CD4-positive, alpha-beta T cell treated with Interferon gamma for 1 hour (primary cell): Measurements from ENCODE around the gene PRODH.
"Not testable (repeated sequence)": the region's sequence is repeated elsewhere in the genome, so short reads cannot be mapped to it uniquely, and the experiment has no call there.

Experiments
- DNase-seq: peaks from one replicate; pipeline ENCODE4 v3.0.0-alpha.2; 2020

PRODH gene

GRCh38 chr22:18896037-18896657 is 39.9 kb downstream of the PRODH start:
- DNase-seq, result not testable (repeated sequence)

DNA sequence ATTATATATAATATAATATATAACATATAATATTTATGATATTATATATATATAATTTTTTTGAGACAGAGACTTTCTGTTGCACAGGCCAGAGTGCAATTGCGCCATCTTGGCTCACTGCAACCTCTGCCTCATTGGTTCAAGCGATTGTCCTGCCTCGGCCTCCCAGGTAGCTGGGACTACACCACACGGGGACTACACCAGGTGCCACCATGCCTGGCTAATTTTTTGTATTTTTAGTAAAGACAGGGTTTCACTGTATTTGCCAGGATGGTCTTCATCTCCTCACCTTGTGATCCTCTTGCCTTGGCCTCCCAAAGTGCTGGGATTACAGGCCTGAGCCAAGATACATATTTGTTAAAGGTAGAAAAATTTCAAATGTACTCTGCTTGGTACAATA is 42.3 kb downstream of the PRODH start:
- not testable (repeated sequence) for DNase-seq

GRCh38 chr22:18890510-18891192 is 45.4 kb downstream of the PRODH start:
- DNase-seq, result not testable (repeated sequence)

DNA sequence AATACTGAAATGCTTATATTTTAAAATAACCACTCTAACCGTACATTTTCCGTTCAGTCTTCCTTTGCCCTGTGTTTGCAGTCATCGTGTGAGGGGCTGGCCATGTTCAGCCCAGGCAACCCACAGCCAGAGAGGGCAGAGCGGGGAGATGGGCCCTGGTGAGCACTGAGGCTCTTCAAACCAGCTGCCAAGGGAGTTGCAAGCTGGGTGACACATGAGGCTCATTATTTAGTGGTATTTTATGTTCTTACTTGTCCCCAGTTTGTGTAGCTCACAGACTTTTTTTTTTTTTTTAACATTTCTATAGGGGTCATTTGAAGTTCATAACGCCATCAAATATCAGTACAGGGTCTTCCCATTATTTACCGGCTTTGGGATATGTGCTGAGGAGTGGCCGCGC is 48.0 kb downstream of the PRODH start:
- DNase-seq, result no peak

GRCh38 chr22:18884465-18884864 is 51.6 kb downstream of the PRODH start:
- not testable (repeated sequence) for DNase-seq

- DNase-seq, result peak; percentile 71
Measured at GRCh38 chr22:18881260-18881659, 54.8 kb downstream of the PRODH start.
